Measurements from ENCODE around the gene COX10. TPM values are rescaled to one million over a fixed set of nuclear protein-coding genes. Genes with fewer than 3 reads are reported as not detected.
A peak's percentile ranks its signal among the peaks of the same experiment; 100 is the strongest.

Gene COX10
- total RNA-seq, 1 donor from 2014 or later: 42.4 TPM

- no peak for DNase-seq
These were observed 1.2 kb downstream of the COX10 start for GRCh38 chr17:14070344-14070984.

GRCh38 chr17:14072881-14073280 lies 3.6 kb downstream of the COX10 start:
- DNase-seq: no peak

GRCh38 chr17:14078027-14078426 lies 8.7 kb downstream of the COX10 start:
- no peak for DNase-seq

DNA sequence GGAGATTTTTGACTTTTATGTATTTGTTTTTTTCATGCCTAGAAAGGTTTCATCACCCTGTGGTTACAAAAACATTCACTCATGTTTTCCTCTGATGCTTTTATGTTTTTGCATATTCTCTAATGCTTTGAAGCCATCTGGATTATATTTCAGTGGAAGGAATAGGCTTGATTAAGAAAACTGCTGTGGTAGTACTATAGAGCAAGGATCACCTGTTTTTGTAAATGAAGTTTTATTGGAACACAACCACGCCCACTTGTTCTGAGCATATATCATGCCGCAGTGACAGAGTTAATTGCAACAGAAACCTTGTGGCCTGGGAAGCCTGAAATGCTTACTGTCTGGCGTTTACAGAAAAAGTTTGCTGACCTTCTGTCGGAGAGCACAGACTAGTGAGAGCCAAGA lies 11.5 kb downstream of the COX10 start:
- no peak for DNase-seq

GRCh38 chr17:14082848-14083247 lies 13.5 kb downstream of the COX10 start:
- DNase-seq: no peak

GRCh38 chr17:14084955-14085354 lies 15.7 kb downstream of the COX10 start:
- DNase-seq: no peak

DNA sequence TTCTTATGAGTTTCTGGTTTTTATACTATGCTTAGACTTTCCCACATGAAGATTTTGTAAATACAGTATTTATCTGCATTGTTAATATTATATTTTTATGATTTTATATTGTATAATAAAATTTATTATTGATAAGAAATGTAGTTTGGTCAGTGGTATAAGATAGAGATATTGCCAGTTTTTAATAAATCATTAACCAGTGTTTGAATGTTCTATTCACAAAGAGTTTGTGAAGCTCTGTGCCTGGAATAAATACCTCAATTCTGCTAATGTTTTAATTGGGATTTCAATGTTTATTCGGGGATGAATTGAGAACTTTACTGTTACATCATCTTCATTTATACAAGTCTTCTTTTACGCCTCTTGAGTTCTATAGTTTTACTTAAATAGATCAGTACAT lies 16.9 kb downstream of the COX10 start:
- DNase-seq: no peak

GRCh38 chr17:14089179-14089578 lies 19.9 kb downstream of the COX10 start:
- DNase-seq: no peak

GRCh38 chr17:14091367-14091766 lies 22.1 kb downstream of the COX10 start:
- no peak for DNase-seq

DNA sequence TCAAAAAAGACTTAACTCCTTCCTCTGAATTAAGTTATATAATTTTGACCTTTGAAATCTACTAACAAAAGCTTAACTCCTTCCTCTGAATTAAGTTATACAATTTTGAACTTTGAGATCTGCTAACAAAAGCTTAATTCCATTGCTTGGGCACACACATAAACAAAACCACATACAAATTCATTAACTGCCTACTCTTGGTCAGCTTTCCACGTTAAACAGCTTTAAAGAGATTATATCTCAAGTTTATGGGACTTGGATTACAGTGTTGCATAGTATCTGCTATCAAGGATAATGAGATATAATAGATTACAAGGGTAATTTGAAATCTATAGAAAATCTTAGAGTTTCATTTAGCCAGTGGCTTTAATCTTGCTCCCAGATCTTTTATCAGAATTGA lies 23.5 kb downstream of the COX10 start:
- no peak for DNase-seq

- DNase-seq: no peak
These were observed 25.6 kb downstream of the COX10 start for GRCh38 chr17:14094676-14095601.

DNA sequence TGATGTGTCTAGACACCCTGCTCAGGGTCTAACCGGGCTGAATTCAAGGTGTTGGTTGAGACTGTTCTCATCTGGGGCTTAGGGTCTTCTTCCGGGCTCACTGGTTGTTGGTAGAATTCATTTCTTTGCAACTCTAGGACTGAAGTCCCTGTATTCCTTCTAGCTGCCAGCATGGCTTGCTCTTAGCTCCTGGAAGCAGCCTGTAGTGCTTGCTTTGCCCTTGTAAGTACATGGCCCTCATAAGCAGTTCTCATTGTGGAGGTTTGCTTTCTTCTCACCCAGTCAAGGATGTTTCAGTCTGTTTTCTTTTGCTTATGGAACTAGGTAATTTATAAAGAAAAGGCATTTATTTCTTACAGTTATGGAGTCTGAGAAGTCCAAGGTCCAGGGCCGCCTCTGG lies 26.3 kb downstream of the COX10 start:
- DNase-seq: no peak

DNA sequence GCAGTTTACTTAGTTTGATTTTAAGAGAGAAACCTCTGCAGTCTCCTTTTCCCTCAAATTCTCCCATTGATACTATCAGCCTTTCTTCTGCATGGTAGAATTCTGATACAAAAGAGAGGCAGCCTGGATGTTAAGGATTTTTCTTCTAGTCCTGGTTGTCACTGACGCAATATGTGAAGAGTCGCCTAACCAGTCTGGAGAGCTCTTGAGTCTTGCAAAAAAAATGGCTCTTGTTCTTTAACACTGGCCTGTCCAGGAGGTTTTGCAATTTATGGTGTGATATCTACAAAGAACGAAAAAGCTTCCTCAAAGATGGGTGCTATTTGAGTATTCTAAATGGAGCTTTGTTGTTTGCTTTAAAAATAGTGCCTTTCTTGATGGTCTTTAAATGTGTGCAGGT lies 28.9 kb downstream of the COX10 start:
- peak; percentile 36 for DNase-seq

DNA sequence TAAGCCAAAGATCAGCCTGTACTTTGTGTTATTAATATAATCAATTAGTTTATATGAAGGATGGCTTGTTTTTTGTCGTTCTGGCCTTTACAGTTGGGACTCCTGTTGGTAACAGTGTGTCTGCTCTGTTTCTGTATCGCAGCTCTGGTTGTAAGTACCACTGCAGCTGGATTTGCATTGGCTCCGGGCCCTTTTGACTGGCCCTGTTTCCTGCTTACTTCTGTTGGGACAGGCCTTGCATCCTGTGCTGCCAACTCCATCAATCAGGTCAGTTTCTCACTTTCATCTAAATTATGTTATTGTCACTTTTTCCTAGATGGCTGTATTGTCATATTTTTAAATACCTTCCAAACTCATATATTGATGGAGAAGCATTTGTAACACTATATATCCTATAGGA lies 32.7 kb downstream of the COX10 start:
- no peak for DNase-seq

DNA sequence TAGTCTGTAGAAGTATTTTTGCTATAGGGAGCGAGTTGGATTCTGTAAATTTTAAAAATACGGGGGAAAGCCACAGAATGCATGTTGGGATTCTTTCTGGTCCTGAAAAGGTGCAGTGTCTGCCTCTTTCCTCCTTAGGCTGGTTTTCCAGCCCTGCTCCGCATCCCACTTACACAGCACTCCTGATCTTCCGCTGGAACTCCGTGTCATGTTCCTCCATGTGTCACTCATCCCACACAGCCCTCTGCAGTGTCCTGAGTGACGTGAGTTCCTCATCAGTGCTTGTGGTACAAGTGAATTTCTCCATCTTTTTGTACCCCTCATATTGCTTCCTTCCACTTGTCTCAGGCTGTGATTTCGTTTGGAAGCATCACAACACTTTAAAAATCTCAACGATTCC lies 34.5 kb downstream of the COX10 start:
- DNase-seq: no peak

DNA sequence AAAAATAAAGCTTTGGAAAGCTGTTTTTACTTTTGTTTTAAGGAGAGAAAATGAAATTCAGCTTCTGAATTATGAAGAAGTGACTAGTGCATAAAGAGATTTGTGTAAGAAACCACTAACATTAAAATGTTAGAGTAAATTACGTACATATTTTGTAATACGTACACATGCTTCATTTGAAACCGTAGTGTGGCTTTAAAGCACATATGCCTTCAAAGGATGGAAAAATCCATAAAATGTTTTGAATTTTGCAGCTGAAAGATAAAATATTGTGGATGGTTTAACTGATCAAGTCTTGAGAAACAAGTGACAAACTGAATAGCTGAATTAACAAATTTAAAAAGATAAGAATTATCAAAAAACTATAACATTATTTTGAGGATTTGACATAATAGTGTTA lies 35.4 kb downstream of the COX10 start:
- no peak for DNase-seq

DNA sequence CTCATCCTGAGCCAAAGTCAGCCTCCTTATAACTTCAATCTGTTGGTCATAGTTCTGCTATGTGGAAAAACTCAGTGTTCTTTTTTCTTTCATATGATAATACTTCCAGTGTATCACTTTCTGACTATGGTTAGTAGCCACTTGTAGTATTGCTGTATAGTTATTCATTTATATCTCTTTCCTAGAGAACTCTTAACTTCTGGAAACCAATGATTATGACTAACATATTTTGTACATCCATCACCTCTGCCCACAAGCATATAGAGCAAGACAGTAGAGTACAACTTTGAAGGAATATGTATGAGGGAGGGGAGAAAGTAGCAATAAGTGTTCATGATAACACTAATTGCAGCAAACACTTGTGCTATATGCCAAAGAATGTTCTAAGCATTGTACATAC lies 38.6 kb downstream of the COX10 start:
- DNase-seq: no peak

- no peak for DNase-seq
These were observed 43.1 kb downstream of the COX10 start for GRCh38 chr17:14112407-14112806.

- DNase-seq: no peak
These were observed 43.8 kb downstream of the COX10 start for GRCh38 chr17:14113137-14113536.

DNA sequence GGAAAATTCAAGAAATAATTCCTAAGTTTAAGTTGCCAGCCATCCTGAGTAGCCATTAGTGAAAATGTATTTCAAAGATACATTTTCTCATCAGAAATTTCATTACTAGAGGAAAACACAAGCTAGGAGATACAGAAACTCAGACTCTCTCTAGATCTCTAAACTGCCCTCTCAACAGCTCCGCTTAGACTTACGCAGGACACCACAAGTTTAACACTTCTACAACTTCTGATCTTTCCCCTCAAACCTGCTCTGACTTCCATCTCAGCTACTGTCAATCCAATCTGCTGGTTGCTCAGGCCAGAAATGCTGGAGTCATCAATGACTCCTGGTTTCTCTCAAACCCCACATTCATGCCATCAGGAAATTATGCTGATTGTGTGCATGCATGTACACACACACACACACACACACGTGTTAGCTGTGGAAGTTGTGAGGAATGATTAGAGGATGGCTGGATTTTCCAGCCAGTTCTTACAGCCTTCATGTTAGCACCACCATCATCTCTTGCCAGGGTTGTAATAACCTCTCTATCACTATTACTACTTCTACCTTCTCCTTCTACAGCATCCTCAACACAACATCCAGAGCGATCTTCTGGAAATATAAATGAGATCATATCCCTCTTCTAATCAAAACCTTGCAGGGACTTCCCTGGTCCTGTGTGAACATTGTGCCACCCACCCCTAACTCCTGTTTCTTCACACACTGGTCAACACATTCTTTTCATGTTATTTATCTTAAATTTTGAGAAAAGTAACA lies 47.1 kb downstream of the COX10 start:
- no peak for DNase-seq

- DNase-seq: no peak
These were observed 49.6 kb downstream of the COX10 start for GRCh38 chr17:14118951-14119350.

GRCh38 chr17:14119546-14119945 lies 50.2 kb downstream of the COX10 start:
- no peak for DNase-seq

GRCh38 chr17:14121952-14122351 lies 52.6 kb downstream of the COX10 start:
- no peak for DNase-seq
